ENCODE measurements around the gene NTM. TPM values are rescaled to one million over a fixed set of nuclear protein-coding genes. Genes with fewer than 3 reads are reported as not detected.

The NTM gene
- total RNA-seq, 6 donors from 2014 or later: 4.1 to 151 (median 115) TPM

DNA sequence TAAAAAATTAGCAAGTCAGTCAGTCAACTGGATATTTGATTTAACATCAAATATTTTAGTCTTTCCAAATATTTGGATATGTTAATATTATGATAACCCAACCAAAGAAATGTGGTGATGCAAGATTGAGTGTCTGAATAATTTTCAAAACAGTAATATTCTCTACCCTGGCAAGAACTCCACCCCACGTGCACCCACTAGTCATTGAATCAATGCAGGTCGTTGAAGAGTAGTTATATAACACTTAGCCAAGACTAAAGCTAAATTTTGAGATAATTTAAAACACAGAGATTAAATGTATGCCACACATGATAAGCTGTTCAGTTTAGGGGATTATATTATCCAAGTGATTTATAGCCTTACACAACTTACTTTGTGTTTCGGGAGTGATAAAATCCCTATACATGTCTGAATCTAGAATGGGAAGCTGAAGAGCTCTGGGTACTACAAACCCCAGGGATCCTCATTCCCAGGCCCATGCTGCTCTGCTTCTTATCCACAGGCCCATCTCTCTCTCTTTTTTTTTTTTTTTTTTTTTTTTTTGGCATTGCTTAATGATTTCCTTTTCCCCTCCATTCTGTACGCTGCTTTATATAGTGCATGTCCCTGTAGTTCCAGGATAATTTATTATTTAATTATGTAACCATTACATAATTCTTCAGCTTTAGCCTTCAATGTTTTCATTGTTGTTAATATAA, 392.9 kb downstream of the NTM start:
- 35 to 36% methylated on average over 4 of the region's 4 CpGs for WGBS, 2 donors
- TF ChIP-seq, protein P1, sequence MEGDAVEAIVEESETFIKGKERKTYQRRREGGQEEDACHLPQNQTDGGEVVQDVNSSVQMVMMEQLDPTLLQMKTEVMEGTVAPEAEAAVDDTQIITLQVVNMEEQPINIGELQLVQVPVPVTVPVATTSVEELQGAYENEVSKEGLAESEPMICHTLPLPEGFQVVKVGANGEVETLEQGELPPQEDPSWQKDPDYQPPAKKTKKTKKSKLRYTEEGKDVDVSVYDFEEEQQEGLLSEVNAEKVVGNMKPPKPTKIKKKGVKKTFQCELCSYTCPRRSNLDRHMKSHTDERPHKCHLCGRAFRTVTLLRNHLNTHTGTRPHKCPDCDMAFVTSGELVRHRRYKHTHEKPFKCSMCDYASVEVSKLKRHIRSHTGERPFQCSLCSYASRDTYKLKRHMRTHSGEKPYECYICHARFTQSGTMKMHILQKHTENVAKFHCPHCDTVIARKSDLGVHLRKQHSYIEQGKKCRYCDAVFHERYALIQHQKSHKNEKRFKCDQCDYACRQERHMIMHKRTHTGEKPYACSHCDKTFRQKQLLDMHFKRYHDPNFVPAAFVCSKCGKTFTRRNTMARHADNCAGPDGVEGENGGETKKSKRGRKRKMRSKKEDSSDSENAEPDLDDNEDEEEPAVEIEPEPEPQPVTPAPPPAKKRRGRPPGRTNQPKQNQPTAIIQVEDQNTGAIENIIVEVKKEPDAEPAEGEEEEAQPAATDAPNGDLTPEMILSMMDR (IDR thresholded peaks at IDR 0.05): no peak
- TF ChIP-seq POLR2AphosphoS5 (IDR thresholded peaks at IDR 0.05): no peak
- no peak for TF ChIP-seq POLR2A (IDR thresholded peaks at IDR 0.05)
- no peak for TF ChIP-seq EP300 (IDR thresholded peaks at IDR 0.05)
- H3K4me3 ChIP-seq: no peak overlapping the region
- no peak for DNase-seq
- H3K4me1 ChIP-seq: peaks cover 0 to 2% (median 0%) of the 10 kb centered on the region in 4 donors
- no peak for ATAC-seq (ENCODE audit: low FRiP score in 2 of 2)
- H3K27ac ChIP-seq: no peak overlapping the region
- no peaks in the 10 kb centered on the region for H3K27me3 ChIP-seq
- no peaks in the 10 kb centered on the region for H3K9me3 ChIP-seq
- no peaks in the 10 kb centered on the region for H3K36me3 ChIP-seq

DNA sequence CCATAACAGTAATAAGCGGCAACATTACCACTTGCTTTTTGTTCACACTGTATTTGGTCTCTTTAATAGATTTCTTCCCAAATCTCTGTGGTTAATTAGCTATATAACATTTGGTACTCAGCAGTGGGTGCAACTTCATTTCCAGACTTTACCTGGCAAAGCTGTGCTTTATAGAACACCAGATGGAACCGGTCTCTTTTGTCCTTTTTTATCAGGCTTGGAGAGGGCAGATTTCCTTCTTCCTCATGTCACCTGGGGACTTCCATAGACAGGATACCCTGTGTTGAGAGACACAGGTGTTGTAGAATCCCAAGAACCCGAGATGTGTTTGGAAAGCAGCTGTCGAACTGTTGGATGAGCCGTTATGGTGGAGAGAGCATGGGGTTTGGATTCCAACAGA, 393.7 kb downstream of the NTM start:
- H3K4me3 ChIP-seq: no peak overlapping the region
- DNase-seq: no peak
- 78 to 86% methylated on average over 5 of the region's 5 CpGs for WGBS, 2 donors
- H3K4me1 ChIP-seq: peaks cover 0 to 2% (median 0%) of the 10 kb centered on the region in 4 donors
- H3K9me3 ChIP-seq: no peaks in the 10 kb centered on the region
- H3K36me3 ChIP-seq: no peaks in the 10 kb centered on the region
- ATAC-seq (ENCODE audit: low FRiP score in 2 of 2): no peak
- H3K27ac ChIP-seq: no peak overlapping the region
- TF ChIP-seq POLR2A (IDR thresholded peaks at IDR 0.05) (no peak), EP300 (IDR thresholded peaks at IDR 0.05) (no peak), POLR2AphosphoS5 (IDR thresholded peaks at IDR 0.05) (no peak)
- TF ChIP-seq, protein P1 (IDR thresholded peaks at IDR 0.05): no peak
- no peaks in the 10 kb centered on the region for H3K27me3 ChIP-seq

DNA sequence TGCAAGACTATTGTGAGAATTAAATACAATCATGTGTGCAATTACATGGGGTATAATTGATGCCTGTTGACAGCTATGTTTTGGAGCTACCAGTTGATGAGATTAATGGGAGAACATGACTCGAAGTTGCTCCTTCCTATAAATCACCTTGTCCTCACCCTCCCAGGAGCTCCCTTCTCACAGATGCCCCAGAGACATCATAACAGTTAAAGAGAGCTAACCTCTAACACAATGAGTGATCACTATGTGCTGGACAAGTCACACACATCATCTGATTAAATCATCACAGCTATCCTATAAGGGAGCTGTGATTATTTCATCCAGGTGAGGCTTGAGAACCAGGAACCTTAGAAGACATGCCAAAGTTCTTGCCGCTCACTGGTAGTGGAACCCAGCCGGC, 394.2 kb downstream of the NTM start:
- no peaks in the 10 kb centered on the region for H3K9me3 ChIP-seq
- TF ChIP-seq POLR2A (IDR thresholded peaks at IDR 0.05): no peak
- TF ChIP-seq, protein P1 (IDR thresholded peaks at IDR 0.05): no peak
- no peak for TF ChIP-seq POLR2AphosphoS5 (IDR thresholded peaks at IDR 0.05)
- no peak for TF ChIP-seq EP300 (IDR thresholded peaks at IDR 0.05)
- no peaks in the 10 kb centered on the region for H3K27me3 ChIP-seq
- DNase-seq (no peak), ATAC-seq (ENCODE audit: low FRiP score in 2 of 2) (no peak)
- H3K4me1 ChIP-seq: peaks cover 0 to 2% (median 0%) of the 10 kb centered on the region in 4 donors
- WGBS, 2 donors: 46 to 71% methylated on average over 3 of the region's 3 CpGs
- no peak overlapping the region for H3K27ac ChIP-seq
- no peaks in the 10 kb centered on the region for H3K36me3 ChIP-seq
- no peak overlapping the region for H3K4me3 ChIP-seq

DNA sequence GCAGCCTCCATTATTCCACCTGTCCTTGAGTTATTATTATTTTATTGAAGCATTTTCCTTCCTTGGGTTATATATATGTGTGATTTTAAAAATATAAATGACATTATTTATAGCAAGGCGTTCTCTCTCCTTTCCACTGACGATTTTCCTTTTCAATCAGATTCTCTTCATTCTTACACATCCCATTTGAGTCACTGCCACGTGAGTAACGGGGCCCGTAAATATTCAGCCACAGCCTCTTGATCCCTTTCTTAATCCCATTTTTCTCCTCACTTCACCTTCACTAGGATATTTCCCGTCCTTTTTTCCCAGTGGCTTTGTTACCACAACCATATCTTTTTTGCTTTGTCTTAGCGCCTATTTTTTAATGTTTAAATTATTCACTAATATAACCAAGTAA, 396.2 kb downstream of the NTM start:
- DNase-seq: no peak
- WGBS, 2 donors: 82 to 89% methylated on average over 7 of the region's 7 CpGs
- no peaks in the 10 kb centered on the region for H3K9me3 ChIP-seq
- H3K4me1 ChIP-seq: peaks cover 0 to 2% (median 0%) of the 10 kb centered on the region in 4 donors
- H3K36me3 ChIP-seq: no peaks in the 10 kb centered on the region
- no peak overlapping the region for H3K27ac ChIP-seq
- no peak overlapping the region for H3K4me3 ChIP-seq
- H3K27me3 ChIP-seq: no peaks in the 10 kb centered on the region
- ATAC-seq (ENCODE audit: low FRiP score in 2 of 2): no peak
- TF ChIP-seq EP300 (IDR thresholded peaks at IDR 0.05) (no peak), POLR2A (IDR thresholded peaks at IDR 0.05) (no peak), POLR2AphosphoS5 (IDR thresholded peaks at IDR 0.05) (no peak)
- TF ChIP-seq, protein P1 (IDR thresholded peaks at IDR 0.05): no peak

DNA sequence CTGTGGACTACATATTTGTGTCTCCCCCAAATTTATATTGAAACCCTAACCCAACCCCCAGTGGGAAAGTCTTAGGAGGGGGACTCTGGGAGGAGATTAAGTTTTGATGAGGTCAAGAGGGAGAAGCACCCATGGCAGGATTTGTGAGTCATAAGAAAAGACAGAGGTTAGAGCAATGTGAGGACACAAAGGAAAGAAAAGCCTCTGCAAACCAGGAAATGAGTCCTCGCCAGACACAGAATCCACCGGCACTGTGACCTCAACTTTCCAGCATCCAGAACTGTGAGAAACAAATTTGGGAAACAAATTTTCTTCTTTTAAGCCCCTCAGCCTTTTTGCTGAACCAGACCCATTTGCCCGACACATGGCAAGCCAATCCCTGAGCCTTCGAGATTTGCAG, 397.0 kb downstream of the NTM start:
- H3K4me3 ChIP-seq: no peak overlapping the region
- 82 to 88% methylated on average over 4 of the region's 4 CpGs for WGBS, 2 donors
- H3K27ac ChIP-seq: no peak overlapping the region
- H3K36me3 ChIP-seq: no peaks in the 10 kb centered on the region
- H3K27me3 ChIP-seq: no peaks in the 10 kb centered on the region
- H3K4me1 ChIP-seq: peaks cover 0 to 2% (median 0%) of the 10 kb centered on the region in 4 donors
- ATAC-seq (ENCODE audit: low FRiP score in 2 of 2) (no peak), DNase-seq (no peak)
- H3K9me3 ChIP-seq: no peaks in the 10 kb centered on the region
- no peak for TF ChIP-seq POLR2A (IDR thresholded peaks at IDR 0.05)
